Measurements from ENCODE around the gene HOGA1.
"Not testable (repeated sequence)": the region's sequence is repeated elsewhere in the genome, so short reads cannot be mapped to it uniquely, and the experiment has no call there.

HOGA1 gene

DNA sequence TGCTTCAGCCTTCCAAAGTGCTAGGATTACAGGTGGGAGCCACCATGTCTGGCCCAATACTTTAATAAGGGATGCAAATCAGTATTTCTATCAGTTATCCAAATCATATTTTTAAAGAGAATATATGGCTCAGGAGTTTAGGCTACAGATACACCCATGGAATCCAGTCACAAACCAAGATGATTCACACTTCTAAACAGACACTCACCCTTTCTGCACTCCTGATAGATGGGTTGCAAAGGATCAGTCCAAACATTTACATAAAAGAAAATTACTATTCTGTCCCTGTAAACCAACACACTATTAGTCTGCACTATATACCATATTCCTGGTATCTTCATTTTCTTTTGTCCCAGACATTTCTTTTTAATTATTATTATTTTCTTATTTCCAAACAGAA is 46.9 kb downstream of the HOGA1 start:
- Histone ChIP-seq H3K27ac (ENCODE audit: low read length) (no peak overlapping the region), H3K4me2 (ENCODE audit: low read length) (no peak overlapping the region), H3K9me3 (ENCODE audit: insufficient read depth, low read length) (no peaks in the 10 kb centered on the region), H3K27me3 (ENCODE audit: low read depth, low read length) (no peaks in the 10 kb centered on the region), H2AFZ (ENCODE audit: low read depth, low read length) (no peak overlapping the region), H3K4me3 (ENCODE audit: low read length) (no peak overlapping the region), H3K9ac (ENCODE audit: low read length) (no peak overlapping the region), H3K36me3 (replicated peaks; ENCODE audit: low read depth, low read length) (no peaks in the 10 kb centered on the region), H3K4me1 (ENCODE audit: low read length) (peaks cover 3% of the 10 kb centered on the region; the same call in 1 of the 2 replicates), H4K20me1 (ENCODE audit: insufficient read depth, low read length) (no peaks in the 10 kb centered on the region), H3K79me2 (ENCODE audit: low read length) (no peaks in the 10 kb centered on the region)
- TF ChIP-seq, protein P1, sequence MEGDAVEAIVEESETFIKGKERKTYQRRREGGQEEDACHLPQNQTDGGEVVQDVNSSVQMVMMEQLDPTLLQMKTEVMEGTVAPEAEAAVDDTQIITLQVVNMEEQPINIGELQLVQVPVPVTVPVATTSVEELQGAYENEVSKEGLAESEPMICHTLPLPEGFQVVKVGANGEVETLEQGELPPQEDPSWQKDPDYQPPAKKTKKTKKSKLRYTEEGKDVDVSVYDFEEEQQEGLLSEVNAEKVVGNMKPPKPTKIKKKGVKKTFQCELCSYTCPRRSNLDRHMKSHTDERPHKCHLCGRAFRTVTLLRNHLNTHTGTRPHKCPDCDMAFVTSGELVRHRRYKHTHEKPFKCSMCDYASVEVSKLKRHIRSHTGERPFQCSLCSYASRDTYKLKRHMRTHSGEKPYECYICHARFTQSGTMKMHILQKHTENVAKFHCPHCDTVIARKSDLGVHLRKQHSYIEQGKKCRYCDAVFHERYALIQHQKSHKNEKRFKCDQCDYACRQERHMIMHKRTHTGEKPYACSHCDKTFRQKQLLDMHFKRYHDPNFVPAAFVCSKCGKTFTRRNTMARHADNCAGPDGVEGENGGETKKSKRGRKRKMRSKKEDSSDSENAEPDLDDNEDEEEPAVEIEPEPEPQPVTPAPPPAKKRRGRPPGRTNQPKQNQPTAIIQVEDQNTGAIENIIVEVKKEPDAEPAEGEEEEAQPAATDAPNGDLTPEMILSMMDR (IDR thresholded peaks at IDR 0.05; ENCODE audit: low read depth, low read length) = no peak
- no peak for TF ChIP-seq EZH2phosphoT487 (IDR thresholded peaks at IDR 0.05; ENCODE audit: low read depth)

DNA sequence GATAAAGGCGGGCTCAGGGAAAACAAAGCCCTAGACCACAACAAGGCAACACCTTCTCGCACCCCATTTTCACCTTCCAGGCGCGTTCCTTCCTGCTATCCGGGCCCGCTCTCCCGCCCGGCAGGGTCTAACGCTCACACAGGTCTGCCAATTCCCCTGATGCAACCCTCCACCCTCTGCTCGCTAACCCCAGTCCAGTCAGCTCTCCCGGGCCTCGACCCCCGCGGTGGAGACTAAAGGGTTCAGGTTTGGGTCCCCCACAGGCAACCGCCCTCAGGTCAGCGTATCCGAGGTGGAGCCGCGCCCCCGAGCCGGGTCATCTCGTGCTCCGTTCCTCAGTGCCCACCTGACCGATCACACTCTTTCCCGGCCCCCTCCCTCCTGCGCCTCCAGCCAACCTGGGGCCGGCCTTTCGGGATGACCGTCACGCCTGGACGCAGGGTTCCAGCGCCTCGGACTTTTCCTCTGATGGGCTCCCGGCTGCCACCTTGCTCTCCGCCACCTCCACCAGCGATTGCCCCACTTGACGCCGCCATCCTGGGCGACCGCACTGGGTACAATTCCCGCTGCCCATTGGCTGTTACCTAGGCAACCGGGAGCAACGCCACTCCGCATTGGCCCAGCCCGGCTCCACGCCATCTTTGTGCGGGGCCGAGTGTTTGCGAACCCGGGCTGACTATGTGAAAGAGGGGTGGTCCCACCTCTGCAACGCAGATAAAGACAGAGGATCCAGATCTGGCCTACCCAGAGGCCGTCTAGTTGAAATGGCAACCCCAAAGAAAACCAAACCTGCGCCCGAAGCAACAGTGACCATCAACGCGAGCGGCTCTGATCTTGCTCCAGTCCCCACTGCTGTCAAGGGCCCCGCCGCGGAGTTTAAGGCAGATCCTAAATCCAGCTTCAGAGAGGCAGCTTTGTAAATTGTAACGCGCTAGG is 49.0 kb downstream of the HOGA1 start, which contains the start of gene MORN4:
Gene MORN4 (minus strand): TSS at position 552 of the 936 bp plus-strand sequence. CDS start 13,847 bp downstream, outside the sequence.
- Histone ChIP-seq H2AFZ (ENCODE audit: low read depth, low read length) (peak within 1 kb of the TSS; percentile 99), H3K9ac (ENCODE audit: low read length) (peak within 1 kb of the TSS; percentile 73), H3K27ac (ENCODE audit: low read length) (no peak within 1 kb of the TSS), H3K4me2 (ENCODE audit: low read length) (peak within 1 kb of the TSS; percentile 98), H4K20me1 (ENCODE audit: insufficient read depth, low read length) (no peaks in the 10 kb centered on the region), H3K27me3 (ENCODE audit: low read depth, low read length) (no peaks in the 10 kb centered on the region), H3K9me3 (ENCODE audit: insufficient read depth, low read length) (no peaks in the 10 kb centered on the region), H3K36me3 (replicated peaks; ENCODE audit: low read depth, low read length) (no peaks in the 10 kb centered on the region), H3K4me1 (ENCODE audit: low read length) (peaks cover 4% of the 10 kb centered on the region), H3K79me2 (ENCODE audit: low read length) (no peaks in the 10 kb centered on the region), H3K4me3 (ENCODE audit: low read length) (peak within 1 kb of the TSS; percentile 97)
- TF ChIP-seq, protein P1 (IDR thresholded peaks at IDR 0.05; ENCODE audit: low read depth, low read length) = no peak
- no peak for TF ChIP-seq EZH2phosphoT487 (IDR thresholded peaks at IDR 0.05; ENCODE audit: low read depth)

DNA sequence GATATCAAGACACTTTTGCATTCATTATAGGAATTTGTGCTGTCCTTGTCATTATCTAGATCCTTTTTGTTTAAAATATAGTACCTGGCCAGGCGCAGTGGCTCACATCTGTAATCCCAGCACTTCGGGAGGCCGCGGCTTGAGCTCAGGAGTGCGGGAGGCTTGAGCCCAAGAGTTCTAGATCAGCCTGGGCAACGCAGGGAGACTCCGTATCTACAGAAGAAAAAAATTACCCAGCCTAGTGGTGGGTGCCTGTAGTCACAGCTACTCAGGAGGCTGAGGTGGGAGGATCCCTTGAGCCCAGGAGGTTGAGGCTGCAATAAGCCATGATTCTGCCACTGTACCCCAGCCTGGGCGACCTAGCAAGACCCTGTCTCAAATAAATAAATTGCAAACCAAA is 49.7 kb downstream of the HOGA1 start:
- H3K4me2 ChIP-seq (ENCODE audit: low read length) = peak overlapping the region; percentile 98
- H4K20me1 ChIP-seq (ENCODE audit: insufficient read depth, low read length) = no peaks in the 10 kb centered on the region
- H2AFZ ChIP-seq (ENCODE audit: low read depth, low read length) = peak overlapping the region; percentile 99
- H3K79me2 ChIP-seq (ENCODE audit: low read length) = no peaks in the 10 kb centered on the region
- H3K9ac ChIP-seq (ENCODE audit: low read length) = peak overlapping the region; percentile 73
- no peak overlapping the region for H3K27ac ChIP-seq (ENCODE audit: low read length)
- H3K36me3 ChIP-seq (replicated peaks; ENCODE audit: low read depth, low read length) = no peaks in the 10 kb centered on the region
- H3K4me1 ChIP-seq (ENCODE audit: low read length) = peaks cover 11% of the 10 kb centered on the region
- H3K9me3 ChIP-seq (ENCODE audit: insufficient read depth, low read length) = no peaks in the 10 kb centered on the region
- H3K27me3 ChIP-seq (ENCODE audit: low read depth, low read length) = no peaks in the 10 kb centered on the region
- TF ChIP-seq, protein P1 (IDR thresholded peaks at IDR 0.05; ENCODE audit: low read depth, low read length) = no peak; the same call in 1 of the 2 replicates
- TF ChIP-seq EZH2phosphoT487 (IDR thresholded peaks at IDR 0.05; ENCODE audit: low read depth) = no peak
- peak overlapping the region; percentile 97 for H3K4me3 ChIP-seq (ENCODE audit: low read length)

DNA sequence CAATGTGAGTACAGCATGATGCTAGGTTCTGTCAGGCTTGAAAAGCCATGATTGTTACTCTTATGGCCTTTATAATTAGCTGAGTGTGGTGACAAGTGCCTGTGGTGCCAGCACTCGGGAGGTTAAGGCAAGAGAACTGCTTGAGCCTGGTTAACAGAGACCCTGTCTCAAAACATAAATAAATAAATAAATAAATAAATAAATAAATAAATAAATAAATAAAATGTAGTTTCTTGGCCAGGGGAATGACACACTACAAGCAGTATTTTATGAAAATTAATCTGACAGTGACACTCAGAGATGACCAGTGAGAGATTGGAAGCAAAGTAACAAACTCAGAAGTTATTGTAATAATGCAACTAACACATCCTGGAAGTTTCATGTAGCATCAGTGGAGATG is 51.4 kb downstream of the HOGA1 start:
- TF ChIP-seq, protein P1 (IDR thresholded peaks at IDR 0.05; ENCODE audit: low read depth, low read length) = no peak
- TF ChIP-seq EZH2phosphoT487 (IDR thresholded peaks at IDR 0.05; ENCODE audit: low read depth) = no peak
- H3K27ac ChIP-seq (ENCODE audit: low read length) = no peak overlapping the region
- H4K20me1 ChIP-seq (ENCODE audit: insufficient read depth, low read length) = no peaks in the 10 kb centered on the region
- no peaks in the 10 kb centered on the region for H3K79me2 ChIP-seq (ENCODE audit: low read length)
- H3K4me2 ChIP-seq (ENCODE audit: low read length) = no peak overlapping the region
- no peaks in the 10 kb centered on the region for H3K36me3 ChIP-seq (replicated peaks; ENCODE audit: low read depth, low read length)
- no peak overlapping the region for H3K9ac ChIP-seq (ENCODE audit: low read length)
- H3K4me1 ChIP-seq (ENCODE audit: low read length) = peaks cover 13% of the 10 kb centered on the region
- H2AFZ ChIP-seq (ENCODE audit: low read depth, low read length) = no peak overlapping the region
- H3K4me3 ChIP-seq (ENCODE audit: low read length) = no peak overlapping the region
- no peaks in the 10 kb centered on the region for H3K9me3 ChIP-seq (ENCODE audit: insufficient read depth, low read length)
- H3K27me3 ChIP-seq (ENCODE audit: low read depth, low read length) = no peaks in the 10 kb centered on the region

DNA sequence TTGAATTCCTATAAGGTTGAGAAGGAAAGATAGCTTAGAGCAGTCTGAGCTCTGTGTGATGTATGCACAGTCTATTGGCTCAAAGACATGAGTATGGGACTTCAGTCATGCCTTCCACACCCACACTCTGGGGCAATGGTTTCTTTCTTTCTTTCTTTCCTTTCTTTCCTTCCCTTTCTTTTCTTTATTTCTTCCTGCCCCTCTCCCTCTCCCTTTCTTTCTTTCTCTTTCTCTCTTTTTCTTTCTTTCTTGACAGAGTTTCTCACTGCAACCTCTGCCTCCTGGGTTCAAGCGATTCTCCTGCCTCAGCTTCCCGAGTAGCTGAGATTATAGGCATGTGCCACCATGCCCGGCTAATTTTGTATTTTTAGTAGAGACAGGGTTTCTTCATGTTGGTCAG is 54.9 kb downstream of the HOGA1 start:
- Histone ChIP-seq H3K79me2 (ENCODE audit: low read length) (peaks cover 31% of the 10 kb centered on the region), H3K4me1 (ENCODE audit: low read length) (peaks cover 17% of the 10 kb centered on the region)
- not testable (repeated sequence) for H3K27me3 ChIP-seq (ENCODE audit: low read depth, low read length); H2AFZ ChIP-seq (ENCODE audit: low read depth, low read length); H3K4me2 ChIP-seq (ENCODE audit: low read length); H3K36me3 ChIP-seq (replicated peaks; ENCODE audit: low read depth, low read length); H3K9ac ChIP-seq (ENCODE audit: low read length); H3K27ac ChIP-seq (ENCODE audit: low read length); H3K4me3 ChIP-seq (ENCODE audit: low read length); H4K20me1 ChIP-seq (ENCODE audit: insufficient read depth, low read length); H3K9me3 ChIP-seq (ENCODE audit: insufficient read depth, low read length)
